HEK293 (cell line): ENCODE results near the gene CDH23.
A peak's percentile ranks its signal among the peaks of the same experiment; 100 is the strongest.

ENCODE experiments used
- CTCF ChIA-PET: fragments of 350-600 bp; formaldehyde crosslinking; extraction: SDS; loops from one replicate; lab custom pipeline; 2021; ENCODE audit warnings: antibody characterized with exemption; lab: Yijun Ruan, JAX
- POLR2A ChIA-PET: fragments of 300-600 bp; formaldehyde crosslinking; extraction: SDS; loops from one replicate; lab custom pipeline; 2020; ENCODE audit warnings: antibody characterized with exemption, inconsistent platforms; lab: Yijun Ruan, JAX
- H3K27ac ChIP-seq: fragments of 200-500 bp; sonication (Bioruptor generic); 2 replicates; pipeline ENCODE4 v1.5.1; 2014; ENCODE audit warnings: low read depth, low read length, control low read depth, inconsistent platforms; ENCODE audit errors: extremely low read depth
- H3K36me3 ChIP-seq, 2 experiments: fragments of 200-500 bp in 1 of 2; sonication (Bioruptor generic) in 1 of 2; 1 replicate in 1 of 2; 2 replicates in 1 of 2; pipeline ENCODE4 v1.5.1; 2014 to 2017; ENCODE audit warnings: inconsistent platforms in 2 of 2, low read length in 2 of 2; ENCODE audit not compliant: control insufficient read depth in 2 of 2, insufficient read depth in 1 of 2
- H3K4me1 ChIP-seq: fragments of 200-500 bp; sonication (Bioruptor generic); 2 replicates; pipeline ENCODE4 v1.5.1; 2014; ENCODE audit warnings: mild to moderate bottlenecking, low read length, inconsistent platforms; ENCODE audit not compliant: control insufficient read depth, insufficient read depth
- H3K4me3 ChIP-seq: 2 replicates; pipeline ENCODE4 v1.5.1; 2011; ENCODE audit warnings: low read depth, mild to moderate bottlenecking, control low read depth, low read length, moderate library complexity
- H3K9me3 ChIP-seq: fragments of 200-500 bp; sonication (Bioruptor generic); 2 replicates; pipeline ENCODE4 v1.5.1; 2014; ENCODE audit warnings: low read depth, low read length, inconsistent platforms; ENCODE audit not compliant: control insufficient read depth, insufficient read depth
- KLF16 ChIP-seq: fragments of 450-650 bp; formaldehyde crosslinking; IDR thresholded peaks from 2 replicates; pipeline ENCODE4 v1.5.1; 2017; ENCODE audit warnings: missing biosample characterization, missing genetic modification characterization
- KLF9 ChIP-seq: fragments of 450-650 bp; formaldehyde crosslinking; IDR thresholded peaks from 2 replicates; pipeline ENCODE4 v1.5.1; 2016; ENCODE audit warnings: missing biosample characterization, missing genetic modification characterization, low read depth
- TSHZ1 ChIP-seq: fragments of 450-650 bp; formaldehyde crosslinking; IDR thresholded peaks from 2 replicates; pipeline ENCODE4 v1.5.1; 2016; ENCODE audit warnings: missing biosample characterization, missing genetic modification characterization, borderline replicate concordance
- ZFP69B ChIP-seq: fragments of 450-650 bp; formaldehyde crosslinking; IDR thresholded peaks from 2 replicates; pipeline ENCODE4 v1.5.1; 2016; ENCODE audit warnings: missing biosample characterization, missing genetic modification characterization
- ZIC2 ChIP-seq: fragments of 450-650 bp; formaldehyde crosslinking; IDR thresholded peaks from 2 replicates; pipeline ENCODE4 v1.5.1; 2016; ENCODE audit warnings: missing biosample characterization, missing genetic modification characterization
- ZNF23 ChIP-seq: fragments of 450-650 bp; formaldehyde crosslinking; IDR thresholded peaks from 2 replicates; pipeline ENCODE4 v1.5.1; 2016; ENCODE audit warnings: missing biosample characterization, missing genetic modification characterization, borderline replicate concordance
- ZNF426 ChIP-seq: fragments of 450-650 bp; formaldehyde crosslinking; IDR thresholded peaks from 2 replicates; pipeline ENCODE4 v1.5.1; 2017; ENCODE audit warnings: missing biosample characterization, missing genetic modification characterization, mild to moderate bottlenecking, inconsistent platforms, moderate library complexity
- ZNF433 ChIP-seq: fragments of 450-650 bp; formaldehyde crosslinking; IDR thresholded peaks from 2 replicates; pipeline ENCODE4 v1.5.1; 2016; ENCODE audit warnings: missing biosample characterization, missing genetic modification characterization, low read depth
- ZNF510 ChIP-seq: fragments of 450-650 bp; formaldehyde crosslinking; IDR thresholded peaks from 2 replicates; pipeline ENCODE4 v1.5.1; 2018; ENCODE audit warnings: mild to moderate bottlenecking, missing genetic modification characterization, missing biosample characterization; ENCODE audit not compliant: insufficient replicate concordance
- ZNF549 ChIP-seq: fragments of 450-650 bp; IDR thresholded peaks from 2 replicates; pipeline ENCODE4 v1.5.1; 2018; ENCODE audit warnings: missing biosample characterization, missing genetic modification characterization, mild to moderate bottlenecking, inconsistent platforms, moderate library complexity
- ZNF639 ChIP-seq: fragments of 450-650 bp; formaldehyde crosslinking; IDR thresholded peaks from 2 replicates; pipeline ENCODE4 v1.5.1; 2016; ENCODE audit warnings: missing biosample characterization, missing genetic modification characterization
- ZSCAN23 ChIP-seq: fragments of 450-650 bp; formaldehyde crosslinking; IDR thresholded peaks from 2 replicates; pipeline ENCODE4 v1.5.1; 2016; ENCODE audit warnings: missing biosample characterization, missing genetic modification characterization
- TF ChIP-seq, protein P1 (sequence below): fragments of 450-650 bp; formaldehyde crosslinking; IDR thresholded peaks from 2 replicates; pipeline ENCODE4 v1.5.1; 2016; ENCODE audit warnings: missing biosample characterization, missing genetic modification characterization
- TF ChIP-seq, protein P2 (sequence below): fragments of 450-650 bp; IDR thresholded peaks from 2 replicates; pipeline ENCODE4 v1.5.1; 2018; ENCODE audit warnings: missing biosample characterization, missing genetic modification characterization

CDH23 gene

DNA sequence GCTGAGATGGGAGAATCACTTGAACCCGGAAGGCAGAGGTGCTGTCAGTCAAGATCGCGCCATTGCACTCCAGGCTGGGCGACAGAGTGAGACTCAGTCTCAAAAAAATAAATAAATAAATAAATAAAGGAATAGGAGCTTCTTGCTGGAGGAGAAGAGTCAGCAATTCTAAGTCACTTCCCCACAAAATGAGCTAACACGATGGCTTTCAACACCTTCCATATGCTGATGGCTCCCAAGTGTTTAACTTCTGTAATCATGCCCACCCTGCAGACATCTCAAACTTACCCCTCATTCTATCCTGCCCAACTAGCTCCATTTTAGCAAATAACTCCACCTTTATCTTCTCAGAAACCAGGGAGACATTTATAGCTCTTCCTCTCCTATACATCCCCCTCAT, 433.2 kb downstream of the CDH23 start (continued):
- no peak for TF ChIP-seq ZNF639
- TF ChIP-seq, all 188 proteins: peak for 0

GRCh38 chr10:71830726-71831125, 434.0 kb downstream of the CDH23 start:
- ChIA-PET CTCF (interaction anchor here (0.8 to 1.9 kb wide), 4 partner anchors 18 to 94 kb away, joined by 3 to 6 read pairs (median 4); no protein-coding TSS in a partner anchor), POLR2A (no interaction called here)
- H3K36me3 ChIP-seq, result peaks cover 8 to 81% of the 10 kb centered on the region in 2 experiments
- TF ChIP-seq ZNF23 (tag by site-specific recombination) (no peak), ZSCAN23 (tag by site-specific recombination) (no peak), ZNF426 (no peak)
- no peak overlapping the region for H3K27ac ChIP-seq
- H3K4me3 ChIP-seq, result no peak overlapping the region
- peaks cover 5% of the 10 kb centered on the region for H3K4me1 ChIP-seq
- no peaks in the 10 kb centered on the region for H3K9me3 ChIP-seq

- Histone ChIP-seq H3K4me1 (peaks cover 16% of the 10 kb centered on the region), H3K4me3 (no peak overlapping the region), H3K27ac (no peak overlapping the region), H3K36me3 (peaks cover 4 to 69% of the 10 kb centered on the region in 2 experiments), H3K9me3 (no peaks in the 10 kb centered on the region)
- ChIA-PET POLR2A (no interaction called here), CTCF (interaction anchor here (0.7 to 1.9 kb wide), 2 partner anchors 65 to 121 kb away, joined by 3 to 6 read pairs; no protein-coding TSS in a partner anchor)
- 0 out of 2 replicates have a peak, but pooled peaks have one; percentile 29 for TF ChIP-seq ZIC2 (tag by site-specific recombination)
- no peak for TF ChIP-seq ZFP69B (tag by site-specific recombination)
- TF ChIP-seq KLF9 (tag by site-specific recombination), result peak; percentile 60; the same call in 1 of the 2 replicates
Measured at GRCh38 chr10:71831646-71832552, 435.2 kb downstream of the CDH23 start.

GRCh38 chr10:71832967-71833366, 436.2 kb downstream of the CDH23 start:
- H3K27ac ChIP-seq, result no peak overlapping the region
- no peak for TF ChIP-seq KLF16
- TF ChIP-seq, protein P1, sequence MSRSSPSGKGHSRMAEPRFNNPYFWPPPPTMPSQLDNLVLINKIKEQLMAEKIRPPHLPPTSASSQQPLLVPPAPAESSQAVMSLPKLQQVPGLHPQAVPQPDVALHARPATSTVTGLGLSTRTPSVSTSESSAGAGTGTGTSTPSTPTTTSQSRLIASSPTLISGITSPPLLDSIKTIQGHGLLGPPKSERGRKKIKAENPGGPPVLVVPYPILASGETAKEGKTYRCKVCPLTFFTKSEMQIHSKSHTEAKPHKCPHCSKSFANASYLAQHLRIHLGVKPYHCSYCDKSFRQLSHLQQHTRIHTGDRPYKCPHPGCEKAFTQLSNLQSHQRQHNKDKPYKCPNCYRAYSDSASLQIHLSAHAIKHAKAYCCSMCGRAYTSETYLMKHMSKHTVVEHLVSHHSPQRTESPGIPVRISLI (tag by site-specific recombination), result 0 out of 2 replicates have a peak, but pooled peaks have one; percentile 24
- TF ChIP-seq, all 188 proteins: peak for 1
- H3K36me3 ChIP-seq, result peaks cover 0 to 62% of the 10 kb centered on the region in 2 experiments
- peaks cover 21% of the 10 kb centered on the region for H3K4me1 ChIP-seq
- no peaks in the 10 kb centered on the region for H3K9me3 ChIP-seq
- ChIA-PET POLR2A (no interaction called here), CTCF (interaction anchor here (0.6 kb wide), 1 partner anchor 19 kb away, joined by 3 read pairs; no protein-coding TSS in a partner anchor)
- no peak overlapping the region for H3K4me3 ChIP-seq

GRCh38 chr10:71833451-71834342, 437.0 kb downstream of the CDH23 start:
- Histone ChIP-seq H3K27ac (no peak overlapping the region), H3K9me3 (no peaks in the 10 kb centered on the region), H3K4me1 (peaks cover 28% of the 10 kb centered on the region), H3K4me3 (no peak overlapping the region), H3K36me3 (peaks cover 0 to 54% of the 10 kb centered on the region in 2 experiments)
- POLR2A ChIA-PET, result no interaction called here
- CTCF ChIA-PET, result interaction anchor here (0.5 to 5.8 kb wide), 6 partner anchors 17 to 215 kb away, joined by 3 to 62 read pairs (median 4); partner anchors contain the start of gene PSAP
- TF ChIP-seq ZNF549 (tag by site-specific recombination) (no peak), ZNF510 (no peak), ZNF433 (tag by site-specific recombination) (no peak), TSHZ1 (no peak)
- TF ChIP-seq, protein P2, sequence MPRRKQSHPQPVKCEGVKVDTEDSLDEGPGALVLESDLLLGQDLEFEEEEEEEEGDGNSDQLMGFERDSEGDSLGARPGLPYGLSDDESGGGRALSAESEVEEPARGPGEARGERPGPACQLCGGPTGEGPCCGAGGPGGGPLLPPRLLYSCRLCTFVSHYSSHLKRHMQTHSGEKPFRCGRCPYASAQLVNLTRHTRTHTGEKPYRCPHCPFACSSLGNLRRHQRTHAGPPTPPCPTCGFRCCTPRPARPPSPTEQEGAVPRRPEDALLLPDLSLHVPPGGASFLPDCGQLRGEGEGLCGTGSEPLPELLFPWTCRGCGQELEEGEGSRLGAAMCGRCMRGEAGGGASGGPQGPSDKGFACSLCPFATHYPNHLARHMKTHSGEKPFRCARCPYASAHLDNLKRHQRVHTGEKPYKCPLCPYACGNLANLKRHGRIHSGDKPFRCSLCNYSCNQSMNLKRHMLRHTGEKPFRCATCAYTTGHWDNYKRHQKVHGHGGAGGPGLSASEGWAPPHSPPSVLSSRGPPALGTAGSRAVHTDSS (tag by site-specific recombination), result no peak
